NCI-H1417 (cell line): Measurements from ENCODE around the gene SSC5D.
A peak's percentile ranks its signal among the peaks of the same experiment; 100 is the strongest.
"Not testable (repeated sequence)": the region's sequence is repeated elsewhere in the genome, so short reads cannot be mapped to it uniquely, and the experiment has no call there.

Experiments
- DNase-seq, 3 experiments: peaks; one replicate each; lab custom pipeline; 2025; lab: John Stamatoyannopoulos, UW

The SSC5D gene

GRCh38 chr19:55486971-55487923 lies 989 bp upstream of the SSC5D start:
- DNase-seq: peak in 1 of 3 experiments; percentile 14

- no peak for DNase-seq
These were observed 912 bp downstream of the SSC5D start for GRCh38 chr19:55488986-55489710.

DNA sequence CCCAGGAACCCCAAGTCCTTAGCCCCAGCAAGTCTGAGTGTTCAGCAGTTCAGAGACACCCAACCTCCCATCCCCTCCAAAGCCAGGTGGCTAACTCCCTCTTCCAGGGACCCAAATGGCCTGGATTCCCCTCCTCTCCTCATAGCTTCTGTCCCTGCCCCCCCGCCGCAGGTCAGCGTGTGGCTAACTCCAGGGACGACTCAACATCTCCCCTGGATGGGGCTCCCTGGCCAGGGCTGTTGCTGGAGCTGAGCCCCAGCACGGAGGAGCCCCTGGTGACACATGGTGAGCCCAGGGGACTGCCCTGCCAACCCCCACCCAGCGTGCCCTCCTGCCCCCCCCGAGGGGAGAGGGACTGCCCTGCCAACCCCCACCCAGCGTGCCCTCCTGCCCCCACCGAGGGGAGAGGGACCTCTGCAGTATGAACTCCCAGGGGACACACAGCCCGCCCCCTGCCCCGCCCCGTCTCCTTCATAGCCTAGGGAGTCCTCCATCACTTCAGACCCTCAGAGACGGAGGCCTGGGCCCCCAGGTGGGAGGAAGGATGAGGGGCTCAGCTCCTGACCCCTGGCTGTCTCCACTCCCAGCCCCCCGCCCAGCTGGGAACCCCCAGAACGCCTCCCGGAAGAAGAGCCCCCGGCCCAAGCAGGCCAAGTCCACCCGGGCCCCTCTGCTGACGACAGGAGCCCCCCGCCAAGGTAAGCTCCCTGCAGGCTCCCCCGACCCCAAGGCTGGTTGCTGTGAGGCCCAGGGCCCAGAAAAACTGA lies 1.7 kb downstream of the SSC5D start:
- no peak for DNase-seq

DNA sequence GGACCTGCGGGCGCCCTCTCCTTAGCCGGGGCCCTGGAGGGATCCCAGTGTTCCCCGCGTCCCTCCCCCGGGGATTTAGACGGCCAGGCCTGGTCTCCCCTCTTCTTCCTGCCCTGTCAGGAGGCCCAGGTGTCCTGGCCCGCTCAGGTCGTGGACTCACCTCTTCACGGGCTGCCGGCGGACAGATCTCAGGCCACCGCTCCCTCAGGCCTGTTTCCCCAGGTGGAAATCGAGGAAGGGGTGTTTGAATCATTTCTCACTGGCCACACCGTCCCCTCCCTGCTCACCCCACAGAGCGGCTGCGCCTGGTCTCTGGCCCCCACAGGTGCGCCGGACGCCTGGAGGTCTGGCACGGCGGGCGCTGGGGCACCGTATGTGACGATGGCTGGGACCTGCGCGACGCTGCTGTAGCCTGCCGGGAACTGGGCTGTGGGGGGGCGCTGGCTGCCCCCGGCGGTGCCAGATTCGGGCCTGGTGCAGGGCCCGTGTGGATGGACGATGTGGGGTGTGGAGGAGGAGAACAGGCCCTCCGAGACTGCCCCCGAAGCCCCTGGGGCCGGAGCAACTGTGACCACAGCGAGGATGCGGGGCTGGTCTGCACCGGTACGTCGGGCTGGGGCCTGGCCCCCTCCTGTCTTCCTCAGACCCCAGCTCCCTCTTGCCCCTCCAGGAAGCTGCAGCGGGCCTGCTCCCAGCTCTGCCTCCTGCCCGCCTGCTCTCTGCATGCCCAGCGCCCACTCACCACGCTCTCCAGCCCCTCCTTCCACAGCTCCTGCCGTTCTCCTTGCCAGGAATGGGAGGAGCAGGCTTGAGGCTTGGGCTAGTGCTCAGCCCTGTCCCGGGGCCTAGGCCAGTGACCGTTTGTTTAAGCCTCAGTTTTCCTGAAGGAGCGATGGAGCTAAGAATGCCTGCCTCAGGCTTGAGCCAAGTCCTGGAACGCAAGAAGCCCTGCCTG lies 2.5 kb downstream of the SSC5D start:
- DNase-seq: no peak

- DNase-seq: no peak
These were observed 3.5 kb downstream of the SSC5D start for GRCh38 chr19:55491546-55492360.

DNA sequence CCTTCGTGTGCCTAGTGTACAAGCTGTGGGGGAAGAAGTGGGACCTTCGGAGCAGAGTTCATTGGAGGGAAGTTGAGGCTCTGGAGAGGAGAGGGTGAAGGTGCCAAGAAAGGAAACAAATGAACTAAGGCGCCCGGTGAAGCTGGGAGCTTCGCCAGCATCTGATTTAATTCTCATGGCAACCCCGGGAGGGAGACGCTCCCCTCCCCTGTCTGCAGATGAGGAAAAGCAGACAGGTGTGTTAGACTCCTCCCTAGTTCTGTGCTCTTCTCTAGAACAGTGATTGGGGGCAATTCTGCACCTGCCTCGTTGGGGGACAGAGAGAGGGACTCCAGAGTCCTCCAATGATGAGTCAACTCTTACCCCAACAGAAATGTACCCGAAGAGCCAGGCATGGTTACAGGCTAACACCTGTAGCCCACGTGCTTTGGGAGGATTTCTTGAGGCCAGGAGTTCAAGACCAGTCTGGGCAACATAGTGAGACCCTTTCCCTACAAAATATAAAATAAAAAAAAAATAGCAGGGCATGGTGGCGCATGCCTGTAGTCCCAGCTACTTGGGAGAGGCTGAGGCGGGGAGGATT lies 4.2 kb downstream of the SSC5D start:
- peak in 2 of 3 experiments; percentile 10 to 22 for DNase-seq

DNA sequence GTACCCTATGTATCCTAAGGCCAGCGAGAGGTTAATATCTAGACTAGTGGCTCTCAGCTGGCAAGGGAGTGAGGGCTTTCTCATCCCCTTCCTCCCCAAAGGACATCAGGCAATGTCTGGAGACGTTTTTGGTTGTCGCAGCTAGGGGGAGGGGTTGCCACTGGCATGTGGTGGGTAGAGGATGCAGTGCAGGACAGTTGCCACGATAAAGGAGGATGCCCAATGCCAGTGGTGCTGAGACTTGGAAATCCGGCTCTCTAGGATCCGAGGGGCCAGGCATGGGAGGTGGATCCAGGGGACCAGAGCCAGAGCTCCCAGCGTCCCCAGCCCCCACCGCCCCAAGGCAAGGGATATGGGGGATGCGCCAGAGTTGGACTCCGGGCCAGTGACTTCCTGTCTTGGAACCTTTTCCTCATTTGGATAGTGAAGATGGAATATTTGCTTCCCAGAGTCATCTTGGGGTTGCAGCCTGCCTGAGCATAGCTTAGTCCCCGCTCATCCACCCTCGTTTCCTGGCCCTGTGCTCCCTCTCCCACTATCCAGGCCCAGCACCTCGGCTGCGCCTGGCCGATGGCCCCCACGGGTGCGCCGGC lies 4.9 kb downstream of the SSC5D start:
- no peak for DNase-seq

- no peak for DNase-seq
These were observed 5.5 kb downstream of the SSC5D start for GRCh38 chr19:55493645-55494171.

DNA sequence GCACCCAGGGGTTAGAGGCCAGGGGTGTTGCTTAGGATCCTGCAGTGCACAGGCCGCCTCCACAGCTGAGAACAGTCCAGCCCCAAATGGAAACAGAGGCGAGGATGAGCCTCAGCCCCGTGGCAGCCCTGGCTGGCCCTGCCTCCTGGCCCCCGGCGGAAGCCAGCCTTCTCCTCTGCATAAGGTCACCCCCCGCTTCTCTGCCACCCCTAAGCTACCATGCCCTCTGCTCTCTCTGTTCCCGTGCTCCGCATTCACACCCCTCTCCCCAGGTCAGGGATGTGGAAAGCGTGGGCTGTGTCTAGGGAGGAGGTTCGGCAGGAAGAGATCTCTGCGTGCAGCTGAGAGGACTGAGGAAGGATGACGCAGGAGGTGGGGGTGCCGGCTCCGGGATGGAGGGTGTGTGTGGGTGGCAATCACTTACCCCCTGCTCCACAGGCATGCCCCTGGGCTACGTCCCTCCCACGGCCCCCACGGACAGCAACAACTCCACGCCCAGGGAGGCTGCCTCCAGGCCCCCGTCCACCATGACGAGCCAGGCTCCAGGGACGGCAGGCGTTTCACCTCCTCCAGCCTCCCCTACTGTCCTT lies 6.0 kb downstream of the SSC5D start:
- no peak for DNase-seq

DNA sequence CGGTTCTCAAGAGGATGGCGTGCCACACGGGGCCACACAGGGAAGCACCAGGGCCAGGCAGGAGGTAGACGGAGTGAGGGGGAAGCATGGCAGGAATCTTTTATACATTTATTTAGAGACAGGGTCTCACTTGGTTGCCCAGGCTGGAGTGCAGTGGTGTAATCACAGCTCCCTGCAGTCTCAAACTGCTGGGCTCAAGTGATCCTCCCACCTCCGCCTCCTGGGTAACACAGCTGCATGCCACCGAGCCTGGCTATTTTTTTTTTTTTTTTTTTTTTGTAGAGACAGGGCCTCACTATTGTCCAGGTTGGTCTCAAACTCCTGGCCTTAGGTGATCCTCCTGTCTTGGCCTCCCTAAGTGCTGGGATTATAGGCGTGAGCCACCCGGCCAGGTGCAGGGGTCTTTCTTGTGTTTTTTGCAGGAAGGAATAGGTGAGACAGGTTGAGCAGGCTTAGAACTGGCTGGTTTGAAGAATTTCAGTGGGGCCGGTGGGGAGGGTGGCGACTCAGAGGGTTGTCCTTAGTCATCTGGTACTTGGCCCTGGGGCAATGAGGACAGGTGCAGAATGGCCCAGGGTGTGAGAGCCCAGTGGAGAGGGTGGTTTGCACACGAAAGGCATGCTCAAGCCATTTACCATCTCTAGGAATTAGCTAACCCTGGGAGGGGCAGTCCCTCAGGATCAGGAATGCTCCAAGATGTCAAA lies 7.6 kb downstream of the SSC5D start:
- DNase-seq: peak in 1 of 3 experiments; percentile 11

- not testable (repeated sequence) for DNase-seq
These were observed 8.6 kb downstream of the SSC5D start for GRCh38 chr19:55496820-55497219.

GRCh38 chr19:55497763-55498162 lies 9.5 kb downstream of the SSC5D start:
- no peak for DNase-seq

DNA sequence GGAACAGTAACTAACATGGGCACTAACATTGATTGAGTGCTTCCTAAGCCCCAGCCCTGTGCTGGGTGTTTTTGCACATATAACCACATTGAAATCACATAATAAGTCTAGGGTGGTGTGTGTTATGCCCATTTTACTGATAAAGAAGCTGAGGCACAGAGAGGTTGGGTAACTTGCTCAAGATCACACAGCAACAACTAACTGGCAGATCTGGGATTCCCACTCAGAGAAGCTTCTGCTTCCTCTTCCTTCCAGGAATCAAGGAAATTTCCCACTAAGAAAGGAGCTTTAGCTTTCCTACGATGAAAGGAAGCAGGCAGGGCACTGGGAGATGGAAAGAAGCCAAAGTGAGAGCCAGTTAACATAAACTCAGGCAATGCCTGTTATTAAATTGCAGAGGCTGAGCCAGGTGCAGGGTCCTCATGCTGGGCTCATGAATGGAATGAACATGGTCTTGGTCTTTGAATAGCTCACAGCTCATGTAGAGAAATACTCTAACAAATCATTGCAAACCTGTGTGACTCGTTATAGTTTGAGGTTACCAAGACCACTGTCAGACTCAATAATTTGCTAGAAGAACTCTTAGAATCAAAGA lies 10.1 kb downstream of the SSC5D start:
- peak in 1 of 3 experiments; percentile 21 for DNase-seq

GRCh38 chr19:55500368-55500952 lies 12.2 kb downstream of the SSC5D start:
- no peak for DNase-seq

DNA sequence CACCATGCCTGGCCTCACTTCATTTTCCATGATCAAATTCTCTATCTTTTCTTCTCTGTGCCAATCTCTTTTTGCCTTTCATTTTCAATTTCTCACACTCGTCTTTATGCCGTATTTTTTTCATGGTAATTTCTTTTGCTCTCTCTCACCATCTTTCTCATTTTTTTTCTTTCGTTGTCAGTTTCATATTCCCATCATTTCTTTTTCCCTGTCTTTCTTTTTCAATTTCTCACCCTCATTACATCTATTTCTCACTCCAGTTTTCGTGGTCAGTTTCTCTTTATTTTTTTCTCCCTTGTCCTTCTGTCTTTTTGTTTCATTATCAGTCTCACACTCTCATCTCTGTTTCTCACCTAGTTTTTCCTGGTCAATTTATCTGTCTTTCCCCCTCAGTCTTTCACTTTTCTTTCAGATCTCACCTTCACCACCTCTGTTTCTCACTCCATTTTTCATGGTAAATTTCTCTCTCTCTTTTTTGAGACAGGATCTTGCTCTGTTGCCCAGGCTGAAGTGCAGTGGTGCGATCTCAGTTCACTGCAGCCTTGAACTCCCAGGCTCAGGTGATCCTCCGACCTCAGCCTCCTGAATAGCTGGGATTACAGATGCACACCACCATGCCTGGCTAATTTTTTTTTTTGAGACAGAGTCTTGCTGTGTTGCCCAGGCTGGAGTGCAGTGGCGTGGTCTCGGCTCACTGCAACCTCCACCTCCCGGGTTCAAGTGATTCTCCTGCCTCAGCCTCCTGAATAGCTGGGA lies 14.1 kb downstream of the SSC5D start:
- DNase-seq: no peak

DNA sequence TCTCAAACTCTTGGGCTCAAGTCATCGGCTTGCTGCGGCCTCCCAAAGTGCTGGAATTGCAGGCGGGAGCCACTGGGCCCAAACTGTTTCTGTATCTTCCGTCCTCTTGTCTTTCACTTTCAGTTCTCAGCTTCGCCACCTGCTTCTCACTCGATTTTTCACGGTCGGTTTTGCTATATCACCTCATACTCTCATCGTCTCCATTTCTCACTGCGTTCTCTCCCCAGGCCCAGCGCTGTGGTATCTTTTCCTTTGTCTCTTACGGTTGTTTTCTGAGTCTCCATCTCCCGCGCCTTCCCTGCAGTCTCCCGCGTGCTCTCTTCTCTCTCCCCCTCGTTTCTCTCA lies 14.9 kb downstream of the SSC5D start:
- DNase-seq: no peak
